ENCODE measurements around the gene ACSBG1. TPM values are rescaled to one million over a fixed set of nuclear protein-coding genes. Genes with fewer than 3 reads are reported as not detected.

Gene ACSBG1
- total and polyA plus RNA-seq, 10 donors, result 0.16 to 0.33 (median 0.25) TPM; not detected in 4

DNA sequence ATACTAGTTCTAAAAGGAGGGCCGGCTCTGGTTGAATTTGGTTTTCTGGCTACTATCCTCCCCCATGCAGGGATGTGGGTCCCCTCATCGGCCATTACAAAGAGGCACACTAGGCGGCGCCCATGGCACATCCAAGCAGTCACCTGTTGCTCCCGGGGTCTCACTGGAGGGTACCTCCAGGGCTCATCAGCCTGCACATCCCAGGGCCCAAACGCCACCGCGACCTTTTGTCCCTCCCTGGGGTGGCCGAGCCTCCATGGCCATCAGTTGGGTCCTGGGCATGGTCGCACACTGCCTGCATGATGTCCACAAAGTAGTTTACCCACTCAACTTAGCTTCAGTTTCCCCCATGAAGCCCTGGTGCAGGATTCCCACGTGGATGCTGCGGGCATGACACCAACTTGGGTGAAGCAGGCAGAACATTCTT is 56.9 kb downstream of the ACSBG1 start:
- Histone ChIP-seq H3K4me1 (peaks cover 6 to 36% (median 25%) of the 10 kb centered on the region in 6 donors), H3K4me3 (no peak overlapping the region), H3K27me3 (replicated peaks in 1 of 7) (no peaks in the 10 kb centered on the region), H3K9me3 (no peaks in the 10 kb centered on the region), H3K27ac (no peak overlapping the region), H3K36me3 (peaks cover 0 to 5% (median 0%) of the 10 kb centered on the region in 6 donors)
- intact Hi-C loops (cut with DNase I; ENCODE audit: low total_unique reads), result no loop called here
- peak; percentile 78 for DNase-seq
- WGBS, 5 donors, result 34 to 42% (median 37%) methylated on average over 12 of the region's 12 CpGs
- TF ChIP-seq POLR2A (IDR thresholded peaks at IDR 0.05) (no peak), POLR2AphosphoS5 (IDR thresholded peaks at IDR 0.05) (no peak), CTCF (IDR thresholded peaks at IDR 0.05 in 8 of 11, conservative IDR thresholded peaks at IDR 0.05 in 3 of 11) (peak in 8 of 11 experiments; percentile 25 to 58 (median 48))

- intact Hi-C loops (cut with DNase I; ENCODE audit: low total_unique reads), result no loop called here
These were observed 59.0 kb downstream of the ACSBG1 start for GRCh38 chr15:78175330-78175729.

DNA sequence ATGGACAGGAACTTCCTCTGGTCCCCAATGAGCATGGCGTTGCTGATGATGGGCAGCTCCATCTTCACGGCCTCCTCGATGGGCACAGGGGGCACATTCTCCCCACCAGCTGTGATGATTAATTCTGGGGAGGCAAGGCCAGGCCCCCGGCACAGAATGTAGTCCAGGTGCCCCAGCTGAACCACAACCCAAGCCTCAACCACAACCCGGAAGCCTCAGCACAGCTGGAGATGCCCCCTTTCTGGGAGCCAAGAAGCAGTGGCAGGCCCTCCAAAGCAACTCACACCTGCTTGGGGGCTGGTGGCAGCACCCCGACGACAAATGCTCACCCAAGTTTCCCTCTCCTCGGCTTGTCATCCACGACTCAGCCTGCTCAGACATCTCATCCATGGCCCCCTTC is 60.0 kb downstream of the ACSBG1 start:
- no peaks in the 10 kb centered on the region for H3K27me3 ChIP-seq (replicated peaks in 1 of 7)
- TF ChIP-seq POLR2AphosphoS5 (IDR thresholded peaks at IDR 0.05), result peak; percentile 7 to 71 (median 30)
- TF ChIP-seq POLR2A (IDR thresholded peaks at IDR 0.05), result no peak
- WGBS, 5 donors, result 19 to 51% (median 37%) methylated on average over 9 of the region's 9 CpGs
- peaks cover 15 to 64% (median 47%) of the 10 kb centered on the region in 6 donors for H3K4me1 ChIP-seq
- H3K4me3 ChIP-seq, result no peak overlapping the region
- DNase-seq, result peak; percentile 80
- H3K27ac ChIP-seq, result peak overlapping the region in 3 of 8 donors; percentile 34 to 81 (median 79)
- H3K36me3 ChIP-seq, result peaks cover 0 to 35% (median 21%) of the 10 kb centered on the region in 6 donors
- intact Hi-C loops (cut with DNase I; ENCODE audit: low total_unique reads), result no loop called here
- no peaks in the 10 kb centered on the region for H3K9me3 ChIP-seq

More at GRCh38 chr15:78175330-78175729, 59.0 kb downstream of the ACSBG1 start:
- no peak for DNase-seq
- TF ChIP-seq CTCF (IDR thresholded peaks at IDR 0.05 in 8 of 11, conservative IDR thresholded peaks at IDR 0.05 in 3 of 11), result no peak
- no peak for TF ChIP-seq POLR2AphosphoS5 (IDR thresholded peaks at IDR 0.05)
- TF ChIP-seq POLR2A (IDR thresholded peaks at IDR 0.05), result no peak
- Histone ChIP-seq H3K4me3 (no peak overlapping the region), H3K9me3 (no peaks in the 10 kb centered on the region), H3K36me3 (peaks cover 0 to 26% (median 13%) of the 10 kb centered on the region in 6 donors), H3K27me3 (replicated peaks in 1 of 7) (no peaks in the 10 kb centered on the region), H3K27ac (no peak overlapping the region), H3K4me1 (peaks cover 15 to 56% (median 46%) of the 10 kb centered on the region in 6 donors)
- WGBS, 5 donors, result 25 to 65% (median 52%) methylated on average over 2 of the region's 2 CpGs

DNA sequence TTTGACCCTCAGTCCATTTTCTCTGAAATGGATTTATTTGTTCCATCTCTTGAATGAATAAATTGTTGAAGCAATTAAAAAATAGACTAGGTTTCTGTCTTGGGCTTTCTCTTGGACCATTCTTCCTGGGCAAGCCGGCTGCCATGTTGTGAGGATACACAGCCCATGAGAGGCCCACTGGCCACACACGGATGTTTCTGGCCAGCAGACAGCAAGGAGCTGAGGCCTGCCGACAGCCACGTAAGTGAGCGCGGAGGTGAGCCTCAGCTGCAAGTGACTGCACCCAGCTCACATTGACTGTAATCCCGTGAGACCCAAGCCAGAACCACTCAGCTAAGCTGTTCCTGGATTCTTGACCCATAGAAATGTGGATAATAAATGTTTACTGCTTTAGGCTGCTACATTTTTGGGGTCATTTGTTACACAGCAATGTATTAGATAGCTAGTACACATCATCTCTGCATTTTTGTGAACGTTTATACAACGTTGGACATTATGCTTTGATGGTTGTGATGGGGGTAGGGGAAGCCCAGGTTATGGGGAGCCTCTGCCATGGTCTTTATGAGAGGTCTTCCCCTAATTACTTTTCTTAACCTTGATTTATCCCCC is 62.4 kb downstream of the ACSBG1 start:
- Histone ChIP-seq H3K27ac (peak overlapping the region in 7 of 8 donors; percentile 54 to 81 (median 73)), H3K9me3 (no peaks in the 10 kb centered on the region), H3K36me3 (peaks cover 0 to 60% (median 37%) of the 10 kb centered on the region in 6 donors), H3K27me3 (replicated peaks in 1 of 7) (no peaks in the 10 kb centered on the region), H3K4me3 (no peak overlapping the region), H3K4me1 (peaks cover 20 to 88% (median 64%) of the 10 kb centered on the region in 6 donors)
- intact Hi-C loops (cut with DNase I; ENCODE audit: low total_unique reads), result no loop called here
- 87 to 94% (median 91%) methylated on average over 9 of the region's 9 CpGs for WGBS, 5 donors
- no peak for TF ChIP-seq POLR2A (IDR thresholded peaks at IDR 0.05)
- TF ChIP-seq CTCF (IDR thresholded peaks at IDR 0.05 in 8 of 11, conservative IDR thresholded peaks at IDR 0.05 in 3 of 11), result no peak
- TF ChIP-seq POLR2AphosphoS5 (IDR thresholded peaks at IDR 0.05), result peak in 1 of 3 donors; percentile 26
- DNase-seq, result no peak

All from spleen (tissue), 11 donors.